RPMI7951 (cell line): ENCODE measurements around the gene GTF3A. TPM values are rescaled to one million over a fixed set of nuclear protein-coding genes. Genes with fewer than 3 reads are reported as not detected.

Experiments
- DNase-seq: peaks from one replicate; pipeline ENCODE4 v3.0.0-alpha.2; 2012; ENCODE audit warnings: low read depth
- total RNA-seq: library from RNA; depleted of rRNA; stranded (reverse); fragments of >200 nt; shearing (Covaris generic); gene quantifications from 2 replicates; pipeline ENCODE4 v1.2.3, GENCODE V29; 2014

Gene GTF3A
- total RNA-seq, 1 experiment from 2014 or later, result 185 TPM

GRCh38 chr13:27405546-27406134 is 18.8 kb upstream of the GTF3A start:
- no peak for DNase-seq

GRCh38 chr13:27406178-27406939 is 18.1 kb upstream of the GTF3A start:
- DNase-seq, result peak; percentile 32

GRCh38 chr13:27408074-27408473 is 16.3 kb upstream of the GTF3A start:
- no peak for DNase-seq

GRCh38 chr13:27409013-27409412 is 15.4 kb upstream of the GTF3A start:
- DNase-seq, result no peak

GRCh38 chr13:27411341-27411740 is 13.1 kb upstream of the GTF3A start:
- no peak for DNase-seq

- no peak for DNase-seq
Measured at GRCh38 chr13:27415116-27415515, 9.3 kb upstream of the GTF3A start.

GRCh38 chr13:27419328-27419727 is 5.1 kb upstream of the GTF3A start:
- peak; percentile 65 for DNase-seq

- no peak for DNase-seq
Measured at GRCh38 chr13:27421101-27421871, 3.1 kb upstream of the GTF3A start.

GRCh38 chr13:27423333-27423732 is 1.1 kb upstream of the GTF3A start:
- no peak for DNase-seq

- peak; percentile 30 for DNase-seq
Measured at GRCh38 chr13:27425158-27425917, 919 bp downstream of the GTF3A start.

- peak; percentile 82 for DNase-seq
Measured at GRCh38 chr13:27425918-27426630, 1.7 kb downstream of the GTF3A start.

- no peak for DNase-seq
Measured at GRCh38 chr13:27427641-27428040, 3.2 kb downstream of the GTF3A start.

- DNase-seq, result no peak
Measured at GRCh38 chr13:27428160-27428559, 3.7 kb downstream of the GTF3A start.

- no peak for DNase-seq
Measured at GRCh38 chr13:27432180-27432579, 7.8 kb downstream of the GTF3A start.

- DNase-seq, result no peak
Measured at GRCh38 chr13:27432611-27433210, 8.3 kb downstream of the GTF3A start.

GRCh38 chr13:27437126-27437525 is 12.7 kb downstream of the GTF3A start:
- no peak for DNase-seq

GRCh38 chr13:27440408-27440807 is 16.0 kb downstream of the GTF3A start:
- DNase-seq, result no peak

GRCh38 chr13:27442071-27442647 is 17.7 kb downstream of the GTF3A start:
- no peak for DNase-seq

- no peak for DNase-seq
Measured at GRCh38 chr13:27442797-27443196, 18.4 kb downstream of the GTF3A start.

- no peak for DNase-seq
Measured at GRCh38 chr13:27446986-27447583, 22.7 kb downstream of the GTF3A start.
